NCI-H82 (cell line): Measurements from ENCODE around the gene TMEM182.

ENCODE experiments used
- DNase-seq: peaks from one replicate; lab custom pipeline; 2025; lab: John Stamatoyannopoulos, UW

TMEM182 gene, protein sequence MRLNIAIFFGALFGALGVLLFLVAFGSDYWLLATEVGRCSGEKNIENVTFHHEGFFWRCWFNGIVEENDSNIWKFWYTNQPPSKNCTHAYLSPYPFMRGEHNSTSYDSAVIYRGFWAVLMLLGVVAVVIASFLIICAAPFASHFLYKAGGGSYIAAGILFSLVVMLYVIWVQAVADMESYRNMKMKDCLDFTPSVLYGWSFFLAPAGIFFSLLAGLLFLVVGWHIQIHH

DNA sequence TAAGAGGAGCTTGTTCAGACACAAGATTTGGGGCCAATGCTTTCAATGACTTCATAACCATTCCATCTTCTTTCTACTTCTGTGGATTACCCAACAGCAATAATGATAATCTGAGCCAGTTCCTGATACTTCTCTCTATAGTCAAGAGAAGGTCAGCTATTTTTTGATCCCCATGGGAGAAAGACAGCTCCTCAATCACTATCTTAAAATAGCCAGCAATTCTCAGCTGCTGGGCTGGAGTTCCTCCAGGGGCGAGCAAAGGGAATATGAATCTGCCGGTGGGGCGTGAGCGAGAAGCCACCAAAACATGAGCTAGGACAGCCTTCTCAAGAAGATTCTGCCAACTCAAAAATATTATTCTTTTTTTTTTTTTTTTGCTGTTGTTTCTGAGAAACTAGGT lies at the start of gene TMEM182:
Gene TMEM182, plus strand, starts transcription at position 269 of the 400 bp plus-strand sequence. CDS start 187 bp downstream, outside the sequence.
- DNase-seq: no peak

DNA sequence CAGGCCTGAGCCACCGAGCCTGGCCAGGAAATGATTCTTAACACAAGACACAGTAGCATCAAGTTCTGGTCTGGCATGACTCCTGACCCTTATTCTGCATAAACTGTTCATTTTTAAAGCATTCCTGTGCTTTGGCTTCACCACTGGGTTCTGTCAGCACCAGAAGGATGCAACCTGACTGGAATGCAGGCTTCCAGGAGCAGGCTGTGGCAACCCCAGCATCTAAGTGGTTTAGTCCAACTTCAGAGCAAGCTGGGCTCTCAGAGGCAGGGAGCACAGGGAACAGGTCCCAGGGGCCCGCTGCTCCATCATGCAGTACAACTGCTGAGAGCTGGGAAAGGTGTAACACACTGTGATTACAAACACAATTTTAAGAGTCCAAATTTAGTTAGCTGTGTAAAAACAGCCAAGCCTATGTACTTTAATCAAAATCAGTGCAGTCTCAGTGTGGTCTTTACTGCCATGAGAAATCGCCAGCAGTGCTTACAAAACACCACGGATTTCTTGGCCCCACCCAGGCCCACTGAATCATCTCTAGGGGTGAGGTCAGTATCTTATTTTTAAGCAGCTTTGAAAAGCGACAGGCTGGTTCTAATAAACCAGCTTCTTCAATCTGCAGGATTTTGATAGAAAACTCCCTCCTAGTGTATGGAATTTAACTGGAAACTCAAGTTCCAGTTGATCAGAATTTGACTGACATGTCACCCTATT lies 44.4 kb upstream of the TMEM182 start:
- no peak for DNase-seq

DNA sequence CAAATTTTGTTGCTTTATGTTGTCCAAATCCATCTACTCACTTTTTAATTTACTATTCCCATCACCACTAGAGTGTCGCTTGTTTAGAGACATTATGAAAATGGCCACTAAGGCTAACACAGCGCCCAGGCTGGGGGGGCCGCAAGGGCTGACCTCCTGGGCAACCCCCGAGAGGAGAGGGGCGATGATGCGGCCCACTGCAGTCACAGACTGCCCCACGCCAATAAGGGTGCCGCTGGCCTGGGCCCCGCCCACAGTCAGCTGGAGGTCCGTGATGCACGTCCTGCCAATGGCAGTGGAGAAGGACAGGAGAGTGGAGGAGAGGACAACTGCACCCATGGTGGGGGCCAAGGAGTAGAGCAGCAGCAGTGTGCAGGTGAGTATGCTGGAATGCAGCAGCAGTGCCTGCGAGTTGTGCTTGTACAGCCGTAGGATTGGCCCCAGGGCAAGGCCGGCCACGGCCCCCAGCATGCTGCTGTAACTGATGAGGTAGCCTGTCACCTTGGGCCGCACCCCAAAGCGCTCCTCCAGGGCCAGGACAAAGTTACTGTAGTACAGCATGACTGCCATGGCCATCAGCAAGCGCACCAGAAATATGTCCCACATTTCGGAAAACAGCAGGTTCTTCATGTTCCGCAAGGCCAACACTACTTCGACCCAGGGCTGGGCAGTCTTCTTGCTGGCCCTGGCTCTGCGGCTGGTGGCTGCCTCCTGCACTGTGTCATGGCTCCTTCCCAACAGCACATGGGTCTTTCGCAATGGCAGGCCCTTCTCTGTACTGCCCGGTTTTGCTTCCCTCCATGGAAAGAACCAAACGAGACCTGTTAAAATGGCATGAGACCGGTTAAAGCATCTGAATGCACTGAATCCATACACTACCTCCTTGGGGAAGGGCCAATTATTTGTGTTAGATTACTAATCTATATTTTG lies 43.2 kb upstream of the TMEM182 start:
- no peak for DNase-seq

DNA sequence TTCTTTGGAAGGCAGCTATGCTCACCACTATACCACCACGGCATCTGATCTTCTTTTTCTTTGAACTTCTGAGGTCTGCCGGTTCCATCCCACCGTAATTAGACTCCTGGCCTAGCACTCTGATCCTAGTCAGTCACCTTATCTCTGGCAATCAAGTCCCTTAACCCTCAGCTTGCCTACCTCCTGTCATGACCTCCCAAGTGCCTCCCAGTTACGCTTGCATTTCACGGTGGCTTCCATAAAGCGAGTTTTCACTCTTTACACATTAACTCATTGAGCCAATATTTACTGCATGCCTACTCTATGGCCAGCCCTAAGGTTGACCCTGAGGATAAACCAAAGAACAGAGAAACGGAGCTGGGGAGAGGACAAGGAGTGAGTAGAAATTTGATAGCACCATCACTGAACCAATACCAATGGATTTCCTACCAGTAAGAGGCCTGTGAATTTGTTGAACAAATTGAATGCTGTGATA lies 37.8 kb upstream of the TMEM182 start:
- no peak for DNase-seq

DNA sequence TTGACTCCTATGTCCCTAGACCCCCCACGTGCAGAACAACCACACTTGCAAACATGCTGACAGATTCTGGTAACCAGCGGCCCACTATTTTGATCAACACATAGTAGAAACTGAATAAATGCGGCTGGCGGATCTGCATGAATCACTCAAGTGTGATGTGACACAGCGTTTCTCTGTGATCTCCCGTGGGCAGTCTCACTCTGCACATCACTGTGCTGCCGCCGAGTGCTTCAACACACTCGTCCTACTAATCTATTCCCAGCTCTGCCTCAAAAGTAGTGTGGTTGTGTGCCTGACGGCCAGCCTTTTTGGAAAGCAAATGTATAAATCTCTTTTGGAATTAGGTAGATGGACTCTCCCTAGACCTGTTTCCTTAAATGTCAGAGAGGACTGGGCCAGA lies 37.3 kb upstream of the TMEM182 start:
- no peak for DNase-seq

DNA sequence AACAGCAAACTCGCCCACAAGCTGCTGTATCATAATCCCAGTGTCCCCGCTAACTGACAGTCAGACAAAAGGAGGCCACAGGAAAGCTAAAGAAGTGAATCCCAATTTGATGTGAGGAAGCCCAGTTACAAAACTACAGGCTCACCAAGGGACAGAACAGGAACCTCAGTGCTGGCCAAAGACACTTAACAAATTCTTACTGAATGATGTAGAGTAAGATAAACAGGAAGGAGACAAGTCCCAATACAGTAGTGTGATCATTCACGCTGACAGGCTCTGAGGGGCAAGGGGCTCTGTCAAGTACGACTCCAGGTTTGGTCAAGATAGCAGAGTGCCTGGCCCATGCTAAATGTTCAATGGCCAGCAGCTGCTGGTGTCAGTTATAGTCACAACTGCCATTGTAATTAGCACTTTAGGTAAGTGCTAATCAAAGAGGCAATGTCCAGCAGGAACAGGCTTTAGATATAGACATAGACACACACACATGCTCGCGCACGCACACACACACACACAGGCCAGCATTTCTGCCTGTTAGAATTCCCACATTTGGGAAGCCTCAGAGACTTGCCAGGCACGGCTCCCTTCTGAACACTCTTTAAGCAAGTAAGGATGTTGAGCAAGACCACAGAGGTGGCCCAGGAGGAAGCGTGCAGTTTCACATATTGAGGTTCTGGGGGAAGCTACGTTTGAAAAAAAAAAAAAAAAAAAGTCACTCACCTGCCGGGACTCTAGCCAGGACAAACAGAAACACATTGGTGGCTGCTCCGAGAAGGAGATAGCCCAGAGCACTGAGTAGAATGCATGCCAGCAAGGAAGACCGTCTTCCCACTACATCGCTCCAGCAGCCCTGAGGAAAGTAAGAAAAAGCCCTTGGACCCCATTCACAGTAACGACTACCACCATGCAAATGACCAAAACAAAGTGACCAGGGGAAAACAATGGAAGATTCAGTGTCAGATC lies 35.4 kb upstream of the TMEM182 start:
- DNase-seq: no peak

DNA sequence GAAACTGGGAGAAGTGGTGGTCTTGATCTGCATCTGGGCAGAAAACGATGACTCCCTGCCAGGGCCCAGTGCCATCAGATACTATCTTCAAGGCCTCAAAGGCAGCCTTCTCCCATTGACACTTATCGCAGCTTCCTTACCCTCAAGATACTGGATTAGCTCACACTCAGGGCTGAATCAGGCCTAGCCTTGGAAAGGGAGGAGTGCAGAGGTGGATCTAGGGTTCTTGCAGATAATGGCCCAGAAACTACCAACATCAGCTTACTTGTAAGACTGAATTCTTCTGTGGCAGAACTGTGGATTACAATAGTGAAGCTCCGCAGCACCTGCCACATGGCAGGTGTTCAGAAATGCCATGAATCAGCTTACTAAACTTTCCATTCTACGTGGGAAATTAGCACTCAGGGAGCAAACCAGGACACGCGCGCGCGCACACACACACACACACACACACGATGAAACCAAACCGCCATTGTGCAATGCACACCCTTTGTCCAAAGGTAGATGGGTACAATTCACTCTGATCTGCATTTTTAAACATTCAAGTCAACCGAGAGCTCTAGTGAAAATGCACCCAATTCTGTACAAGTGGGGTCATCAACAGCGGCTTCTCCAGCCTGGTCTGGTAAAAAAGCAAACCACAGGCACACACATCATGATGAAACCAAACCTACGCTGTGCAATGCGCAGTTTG lies 26.3 kb upstream of the TMEM182 start:
- DNase-seq: peak; percentile 48

DNA sequence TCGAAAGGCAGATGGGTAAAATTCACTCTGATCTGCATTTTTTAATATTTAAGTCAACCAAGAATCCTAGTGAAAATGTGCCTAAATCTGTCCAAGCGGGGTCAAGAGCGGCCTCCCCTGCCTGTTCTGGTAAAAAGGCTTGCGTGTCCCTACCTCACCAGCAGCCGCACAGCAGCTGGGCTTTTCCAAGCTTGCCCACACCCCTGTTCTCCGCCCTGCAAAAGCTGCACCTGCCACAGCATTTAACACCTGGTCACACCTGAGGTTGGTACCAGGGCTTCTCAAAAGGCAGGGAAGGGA lies 25.8 kb upstream of the TMEM182 start:
- peak; percentile 55 for DNase-seq

DNA sequence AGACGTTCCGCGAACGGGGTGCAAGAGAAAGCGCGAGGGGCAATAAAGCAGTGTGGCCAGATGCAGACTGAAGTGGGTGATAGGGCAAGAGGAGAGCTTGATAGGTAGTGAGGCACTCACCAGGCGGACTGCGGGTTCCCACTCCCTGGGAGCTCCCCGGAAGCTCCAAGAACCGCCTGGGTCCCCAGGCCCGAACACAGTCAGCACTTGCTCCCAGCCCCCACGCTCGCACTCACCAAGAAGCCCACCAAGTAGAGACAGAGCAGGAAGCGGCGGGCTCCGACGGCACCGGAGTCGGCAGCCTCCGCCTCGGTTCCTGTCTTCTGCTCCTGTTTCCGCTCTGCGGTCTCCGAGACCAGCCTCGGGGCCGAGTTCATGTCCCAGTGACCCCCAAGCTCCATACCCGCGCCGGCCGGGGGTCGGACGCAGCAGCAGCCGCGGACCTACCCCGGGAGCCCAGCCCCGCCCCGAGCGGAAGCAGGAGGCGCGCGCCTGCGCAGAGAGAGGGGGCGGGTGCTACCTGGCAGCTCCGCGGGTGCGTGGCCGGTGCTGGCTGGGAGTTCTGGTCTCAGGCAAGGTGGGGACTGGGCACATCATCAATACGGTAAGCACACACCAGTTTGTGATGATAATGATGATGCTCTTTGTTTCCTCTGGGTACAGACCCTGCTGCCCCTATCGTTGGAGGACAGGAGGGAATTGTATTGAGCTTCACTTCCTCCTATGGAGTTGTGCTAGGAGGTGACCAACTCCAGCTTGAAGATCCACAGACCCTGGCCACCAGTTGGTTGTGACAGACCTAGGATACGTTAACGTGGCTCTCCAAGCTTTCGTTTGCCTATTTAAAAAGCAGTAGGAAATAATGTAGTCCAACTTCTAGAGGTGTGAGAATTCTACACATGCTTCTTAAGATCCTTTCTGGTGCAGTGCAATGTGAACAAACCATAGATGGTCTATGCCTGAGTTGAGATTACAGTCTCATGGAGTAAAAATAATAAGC lies 25.1 kb upstream of the TMEM182 start:
- peak; percentile 85 for DNase-seq

DNA sequence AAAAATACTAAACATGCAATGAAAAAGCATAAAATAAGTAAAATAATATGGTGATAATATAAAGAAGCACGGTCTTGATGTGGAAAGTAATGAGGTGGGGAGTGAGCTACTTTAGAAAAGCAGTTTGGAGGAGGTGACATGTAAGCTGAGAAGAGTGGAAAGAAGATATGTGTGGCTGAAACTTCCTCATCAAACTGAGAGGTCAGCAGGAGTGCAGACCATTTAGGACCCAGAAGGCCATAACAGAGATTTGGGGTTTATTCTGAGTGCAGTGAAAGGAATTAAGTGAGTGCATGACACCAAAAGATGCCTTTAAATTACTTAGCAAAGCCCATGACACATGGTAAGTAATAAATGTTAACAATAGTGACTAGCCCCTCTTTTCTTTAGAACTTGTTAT lies 24.4 kb upstream of the TMEM182 start:
- DNase-seq: no peak

DNA sequence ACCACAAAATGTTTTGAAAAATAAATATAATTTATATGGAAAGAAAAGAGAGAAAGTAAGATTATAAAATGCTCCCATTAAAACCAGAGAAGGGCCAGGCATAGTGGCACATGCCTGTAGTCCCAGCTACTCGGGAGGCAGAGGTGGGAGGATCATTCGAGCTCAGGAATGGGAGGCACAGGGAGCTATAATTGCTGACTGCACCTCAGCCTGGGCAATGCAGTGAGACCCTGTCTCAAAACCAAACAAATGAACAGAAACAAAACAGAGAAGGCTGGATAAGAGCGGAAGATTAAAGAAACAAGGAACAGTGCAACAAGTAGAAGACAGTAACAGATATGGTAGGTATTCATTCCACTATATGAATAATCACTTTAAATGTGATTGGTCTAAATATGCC lies 18.6 kb upstream of the TMEM182 start:
- DNase-seq: no peak

DNA sequence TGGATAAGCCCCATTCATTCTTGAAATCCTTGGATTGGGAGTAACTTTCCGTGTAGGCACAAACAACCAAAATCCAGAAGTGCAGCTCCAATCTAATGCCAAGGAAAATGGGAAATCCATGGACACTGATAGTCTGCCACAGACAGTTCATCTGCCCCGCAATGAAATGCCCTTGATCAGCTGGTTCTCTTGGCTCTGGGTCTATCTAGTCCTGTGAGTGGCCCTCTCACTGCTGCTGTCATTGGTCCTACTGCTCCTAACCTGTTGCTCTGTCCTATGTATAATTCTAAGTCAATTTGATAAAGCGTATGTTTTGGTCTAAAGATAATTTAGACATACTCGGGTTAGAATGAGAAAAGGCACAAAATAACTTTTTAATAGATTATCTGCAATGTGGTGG lies 13.7 kb upstream of the TMEM182 start:
- DNase-seq: no peak

DNA sequence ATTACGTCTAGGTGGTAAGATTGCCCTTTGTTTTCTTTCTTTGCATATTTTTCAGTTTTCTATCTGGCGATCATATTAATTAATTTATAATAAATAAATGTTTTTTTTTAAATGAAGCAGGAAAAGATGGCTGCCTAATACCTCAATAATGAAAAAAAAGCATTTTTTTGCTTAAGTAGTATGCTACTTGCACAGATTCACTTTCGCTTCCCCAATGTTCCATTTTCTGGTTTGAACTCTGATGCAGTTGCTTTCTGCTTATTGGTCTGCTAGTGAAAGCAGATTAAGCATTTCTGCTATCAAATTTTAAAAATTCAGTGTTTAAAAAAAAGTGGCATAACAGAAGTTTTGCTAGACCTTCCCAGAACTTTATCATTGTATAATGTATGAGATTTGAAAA lies 11.9 kb upstream of the TMEM182 start:
- DNase-seq: no peak

DNA sequence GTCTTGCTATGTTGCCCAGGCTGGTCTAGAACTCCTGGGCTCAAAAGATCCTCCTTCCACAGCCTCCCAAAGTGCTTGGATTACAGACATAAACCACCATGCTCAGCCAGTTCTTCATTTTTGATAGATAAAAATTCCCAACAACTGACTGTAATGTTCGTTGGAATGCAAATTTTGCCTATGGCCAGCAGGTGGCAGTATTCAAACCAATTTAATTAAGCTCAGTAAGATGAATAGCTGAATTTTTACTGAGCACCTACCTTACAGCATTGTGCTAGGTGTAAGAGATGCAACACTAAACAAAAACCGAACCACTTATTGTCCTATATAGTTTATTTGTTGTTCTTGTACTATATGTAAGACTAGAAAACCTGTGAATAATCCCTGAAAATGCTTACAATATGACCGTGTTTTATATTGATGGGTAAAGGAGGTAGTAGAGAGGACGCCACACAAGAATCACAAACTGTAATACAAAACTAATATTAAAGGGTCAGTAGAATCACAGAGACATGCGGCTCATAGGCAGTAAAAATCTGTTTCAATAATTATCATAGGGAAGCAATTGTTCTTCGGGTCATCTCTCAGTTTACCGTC lies 8.2 kb upstream of the TMEM182 start:
- DNase-seq: peak; percentile 76

DNA sequence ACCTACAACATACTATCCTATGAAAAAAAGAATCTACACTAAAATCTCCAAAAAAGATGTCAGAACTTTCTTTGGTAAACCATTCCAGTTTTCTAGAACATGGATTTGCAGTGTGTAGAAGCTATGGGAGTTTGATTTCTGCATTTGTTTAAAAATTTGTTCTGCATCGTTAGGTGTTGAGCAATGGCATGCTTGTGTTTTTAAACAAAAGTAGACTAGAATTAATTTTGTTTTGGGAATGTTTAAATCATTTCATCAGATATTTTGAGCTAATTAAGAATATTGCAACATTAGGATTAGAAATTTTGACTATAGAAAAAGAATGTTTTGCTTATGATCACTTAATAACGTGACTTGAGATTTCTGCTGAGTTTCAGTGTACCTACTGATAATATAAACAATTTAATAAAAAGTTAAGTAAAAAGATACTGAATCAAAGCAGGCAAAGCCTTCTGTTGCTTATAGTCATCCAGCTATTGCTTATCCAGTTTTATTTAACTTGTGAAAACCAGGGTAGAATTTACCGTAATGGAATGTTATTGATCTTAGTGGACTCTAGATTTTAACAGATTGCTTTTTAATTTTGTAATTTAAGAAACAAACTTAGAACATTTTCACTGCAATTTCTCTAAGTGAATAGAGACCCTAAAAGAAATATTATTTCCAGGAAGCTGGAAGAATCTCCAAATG lies 7.2 kb upstream of the TMEM182 start:
- no peak for DNase-seq

DNA sequence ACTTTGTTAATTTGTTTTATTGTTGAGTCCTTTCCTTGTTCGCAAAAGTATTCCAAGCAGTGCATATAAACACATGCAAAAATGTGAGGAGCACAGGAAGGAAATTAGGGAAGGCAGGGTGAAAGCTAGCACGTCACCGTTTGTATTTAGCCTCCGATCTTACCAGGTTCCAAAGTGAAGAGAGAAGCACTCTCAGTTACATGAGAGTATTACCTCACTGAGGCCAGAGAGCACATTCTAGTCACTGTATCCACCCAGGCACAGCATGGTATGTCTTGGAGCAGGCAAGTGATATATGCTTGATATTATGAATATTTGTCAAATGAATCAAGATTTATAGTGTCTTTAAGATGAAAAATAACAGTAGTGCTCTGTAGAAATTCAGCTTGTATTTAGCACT lies 6.5 kb upstream of the TMEM182 start:
- no peak for DNase-seq

DNA sequence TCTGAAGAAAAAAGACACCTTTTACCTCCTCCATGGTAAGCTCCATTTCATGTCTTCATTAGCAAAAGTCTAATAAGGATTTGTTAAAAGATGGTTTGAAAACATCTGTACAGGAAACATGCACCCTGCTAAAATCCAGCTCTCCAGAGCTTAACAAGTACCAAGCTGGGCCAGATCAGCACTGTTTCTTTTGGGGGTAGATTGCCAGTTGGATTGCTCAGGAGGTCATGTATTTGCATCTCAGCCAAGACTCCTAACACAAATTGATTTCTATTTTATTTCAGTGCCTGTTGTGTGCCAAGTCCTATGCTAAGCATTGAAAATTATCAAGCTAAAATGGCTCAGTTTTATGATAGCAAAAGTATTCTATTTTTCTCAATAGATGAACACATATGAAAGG lies 3.4 kb upstream of the TMEM182 start:
- no peak for DNase-seq

DNA sequence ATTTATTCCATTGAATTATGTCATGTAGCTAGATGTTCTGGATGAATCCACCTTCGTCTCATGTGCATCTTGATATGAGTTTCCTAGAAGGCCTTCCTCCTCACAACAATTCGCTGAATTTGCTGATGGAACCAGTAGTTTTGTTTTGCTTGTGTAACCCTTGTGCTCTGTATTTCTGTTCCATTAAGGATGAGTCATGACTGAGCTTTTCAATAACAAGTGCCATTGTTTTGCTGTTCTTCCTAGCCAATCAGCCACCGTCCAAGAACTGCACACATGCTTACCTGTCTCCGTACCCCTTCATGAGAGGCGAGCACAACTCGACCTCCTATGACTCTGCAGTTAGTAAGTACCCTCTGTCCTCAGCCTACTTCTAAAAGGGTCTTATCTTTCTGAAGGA lies 2.3 kb downstream of the TMEM182 start:
- DNase-seq: no peak

DNA sequence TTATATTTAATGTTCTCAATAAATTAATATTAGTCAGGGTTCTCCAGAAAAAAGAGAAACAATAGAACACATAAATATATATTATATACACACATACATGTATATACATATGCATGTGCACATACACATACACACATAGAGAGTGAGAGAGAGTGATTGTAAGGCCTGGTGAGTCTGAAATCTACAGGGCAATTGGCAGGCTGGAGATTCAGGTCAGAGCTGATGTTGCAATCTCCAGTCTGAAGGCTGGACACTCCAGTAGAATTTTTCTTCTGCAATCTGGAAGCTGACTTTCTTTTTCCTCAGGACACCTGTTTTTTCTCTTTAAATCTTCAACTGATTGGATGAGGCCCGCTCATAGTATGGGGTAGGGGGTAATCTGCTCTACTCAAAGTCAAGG lies 3.2 kb downstream of the TMEM182 start:
- DNase-seq: peak; percentile 15
